GM23338 (cell line): ENCODE results near the gene CIAO3. TPM values are rescaled to one million over a fixed set of nuclear protein-coding genes. Genes with fewer than 3 reads are reported as not detected.

Experiments used
- ATAC-seq: fragments of 200-7000 bp; cut with Tn5 transposase; 3 replicates; pipeline ENCODE4 v1.9.1; 2020
- DNase-seq: peaks from one replicate; pipeline ENCODE4 v3.0.0-alpha.2; 2015; ENCODE audit warnings: low spot score
- H2AFZ ChIP-seq: fragments of 200-600 bp; sonication (generic); 2 replicates; pipeline ENCODE4 v1.8.0; 2016; ENCODE audit warnings: antibody characterized with exemption, mild to moderate bottlenecking, moderate library complexity
- H3F3A ChIP-seq: fragments of 200-600 bp; sonication (generic); replicated peaks from 2 replicates; pipeline ENCODE4 v1.8.0; 2017; ENCODE audit warnings: antibody characterized with exemption, mixed run types, low read depth
- H3K27ac ChIP-seq: fragments of 200-600 bp; sonication (generic); 2 replicates; pipeline ENCODE4 v1.6.1; 2016; ENCODE audit warnings: low read depth
- H3K27me3 ChIP-seq: fragments of 200-600 bp; sonication (generic); 2 replicates; pipeline ENCODE4 v1.8.0; 2016; ENCODE audit warnings: mild to moderate bottlenecking, mixed run types, moderate library complexity; ENCODE audit not compliant: insufficient read depth
- H3K36me3 ChIP-seq: fragments of 200-600 bp; sonication (generic); 2 replicates; pipeline ENCODE4 v1.8.0; 2016; ENCODE audit warnings: mild to moderate bottlenecking; ENCODE audit not compliant: insufficient read depth
- H3K4me1 ChIP-seq: fragments of 200-600 bp; sonication (generic); 2 replicates; pipeline ENCODE4 v1.8.0; 2016; ENCODE audit warnings: mild to moderate bottlenecking, moderate library complexity; ENCODE audit not compliant: insufficient read depth
- H3K4me2 ChIP-seq: fragments of 200-600 bp; sonication (generic); 2 replicates; pipeline ENCODE4 v1.7.1; 2017; ENCODE audit warnings: mixed run types
- H3K4me3 ChIP-seq: fragments of 200-600 bp; sonication (generic); 2 replicates; pipeline ENCODE4 v1.6.1; 2016; ENCODE audit warnings: mixed run types
- H3K79me2 ChIP-seq: fragments of 200-600 bp; sonication (generic); replicated peaks from 2 replicates; pipeline ENCODE4 v1.8.0; 2017; ENCODE audit warnings: mild to moderate bottlenecking; ENCODE audit not compliant: insufficient read depth
- H3K9me2 ChIP-seq: fragments of 200-600 bp; sonication (generic); 2 replicates; pipeline ENCODE4 v1.8.0; 2017; ENCODE audit not compliant: insufficient read depth
- H4K20me1 ChIP-seq: fragments of 200-600 bp; sonication (generic); replicated peaks from 2 replicates; pipeline ENCODE4 v1.8.0; 2017; ENCODE audit warnings: mild to moderate bottlenecking; ENCODE audit not compliant: insufficient read depth
- H3K27ac Mint-ChIP-seq: 2 replicates; pipeline ENCODE4 v1.8.0; 2020; ENCODE audit warnings: inconsistent platforms, mild to moderate bottlenecking, moderate library complexity, mixed read lengths
- H3K27me3 Mint-ChIP-seq: 3 replicates; pipeline ENCODE4 v1.8.0; 2022; ENCODE audit warnings: low read depth, mild to moderate bottlenecking, moderate library complexity, mixed read lengths, inconsistent platforms; ENCODE audit not compliant: insufficient read depth, poor library complexity
- H3K36me3 Mint-ChIP-seq: 3 replicates; pipeline ENCODE4 v1.8.0; 2021; ENCODE audit warnings: low read depth, mild to moderate bottlenecking, inconsistent platforms, moderate library complexity, mixed read lengths
- H3K4me1 Mint-ChIP-seq: 3 replicates; pipeline ENCODE4 v1.8.0; 2020; ENCODE audit warnings: mild to moderate bottlenecking, inconsistent platforms, mixed read lengths
- H3K4me3 Mint-ChIP-seq: 3 replicates; pipeline ENCODE4 v1.8.0; 2021; ENCODE audit warnings: moderate library complexity, mild to moderate bottlenecking, inconsistent platforms, mixed read lengths
- H3K9me3 Mint-ChIP-seq: 3 replicates; pipeline ENCODE4 v1.8.0; 2020; ENCODE audit warnings: moderate library complexity, mild to moderate bottlenecking, inconsistent platforms, mixed read lengths
- CREB1 ChIP-seq: fragments of 250-450 bp; sonication (Bioruptor Pico); IDR thresholded peaks from 2 replicates; pipeline ENCODE4 v1.5.0; 2020; ENCODE audit warnings: low read depth, mild to moderate bottlenecking, moderate library complexity
- EZH2 ChIP-seq: fragments of 200-600 bp; sonication (generic); IDR thresholded peaks from one replicate; pipeline ENCODE4 v1.8.0; 2017; ENCODE audit warnings: antibody characterized with exemption, mild to moderate bottlenecking, low read depth; ENCODE audit not compliant: unreplicated experiment
- EZH2phosphoT487 ChIP-seq: fragments of 200-600 bp; sonication (generic); IDR thresholded peaks from one replicate; pipeline ENCODE4 v1.8.1; 2018; ENCODE audit warnings: antibody characterized with exemption; ENCODE audit not compliant: unreplicated experiment
- JUNB ChIP-seq: IDR thresholded peaks from one replicate; pipeline ENCODE4 v1.6.1; 2016; ENCODE audit warnings: antibody characterized with exemption; ENCODE audit not compliant: unreplicated experiment
- NANOG ChIP-seq: IDR thresholded peaks from 2 replicates; pipeline ENCODE4 v1.6.1; 2016; ENCODE audit warnings: antibody characterized with exemption, borderline replicate concordance
- POLR2AphosphoS5 ChIP-seq: IDR thresholded peaks from 2 replicates; pipeline ENCODE4 v1.6.1; 2016; ENCODE audit warnings: antibody characterized with exemption, low read depth
- STAT1 ChIP-seq: IDR thresholded peaks from one replicate; pipeline ENCODE4 v1.6.1; 2016; ENCODE audit warnings: antibody characterized with exemption; ENCODE audit not compliant: unreplicated experiment
- ZNF114 ChIP-seq: fragments of 250-450 bp; sonication (Bioruptor Pico); IDR thresholded peaks from 2 replicates; pipeline ENCODE4 v1.5.0; 2020; ENCODE audit warnings: mild to moderate bottlenecking, moderate library complexity
- ZNF331 ChIP-seq: fragments of 250-450 bp; sonication (Bioruptor Pico); IDR thresholded peaks from 2 replicates; pipeline ENCODE4 v1.5.0; 2020; ENCODE audit warnings: low read depth, mild to moderate bottlenecking, moderate library complexity
- polyA plus RNA-seq: library from polyadenylated mRNA; unstranded; fragments of >200 nt; fragmentation: Nextera tagmentation; extraction: Ambion mirVana; gene quantifications from 2 replicates; pipeline ENCODE4 v1.2.1, GENCODE V29; 2016
- total RNA-seq: library from RNA; depleted of rRNA; stranded (reverse); fragments of >200 nt; shearing (Covaris generic); gene quantifications from 2 replicates; pipeline ENCODE4 v1.2.3, GENCODE V29; 2014
- TF ChIP-seq, protein P1 (sequence below): IDR thresholded peaks from one replicate; pipeline ENCODE4 v1.6.1; 2018; ENCODE audit warnings: antibody characterized with exemption; ENCODE audit not compliant: unreplicated experiment
- TF ChIP-seq, protein P2 (sequence below), 2 experiments: fragments of 200-600 bp in 1 of 2; sonication (generic) in 1 of 2; conservative IDR thresholded peaks; 2 replicates each; pipeline versions ENCODE4 v1.5.1 to v1.6.1; 2016 to 2017; ENCODE audit warnings: antibody characterized with exemption in 2 of 2, low read depth in 2 of 2, mild to moderate bottlenecking in 2 of 2, moderate library complexity in 1 of 2

Gene CIAO3
- total and polyA plus RNA-seq, 2 experiments from 2014 or later: 13.0 to 42.3 TPM

DNA sequence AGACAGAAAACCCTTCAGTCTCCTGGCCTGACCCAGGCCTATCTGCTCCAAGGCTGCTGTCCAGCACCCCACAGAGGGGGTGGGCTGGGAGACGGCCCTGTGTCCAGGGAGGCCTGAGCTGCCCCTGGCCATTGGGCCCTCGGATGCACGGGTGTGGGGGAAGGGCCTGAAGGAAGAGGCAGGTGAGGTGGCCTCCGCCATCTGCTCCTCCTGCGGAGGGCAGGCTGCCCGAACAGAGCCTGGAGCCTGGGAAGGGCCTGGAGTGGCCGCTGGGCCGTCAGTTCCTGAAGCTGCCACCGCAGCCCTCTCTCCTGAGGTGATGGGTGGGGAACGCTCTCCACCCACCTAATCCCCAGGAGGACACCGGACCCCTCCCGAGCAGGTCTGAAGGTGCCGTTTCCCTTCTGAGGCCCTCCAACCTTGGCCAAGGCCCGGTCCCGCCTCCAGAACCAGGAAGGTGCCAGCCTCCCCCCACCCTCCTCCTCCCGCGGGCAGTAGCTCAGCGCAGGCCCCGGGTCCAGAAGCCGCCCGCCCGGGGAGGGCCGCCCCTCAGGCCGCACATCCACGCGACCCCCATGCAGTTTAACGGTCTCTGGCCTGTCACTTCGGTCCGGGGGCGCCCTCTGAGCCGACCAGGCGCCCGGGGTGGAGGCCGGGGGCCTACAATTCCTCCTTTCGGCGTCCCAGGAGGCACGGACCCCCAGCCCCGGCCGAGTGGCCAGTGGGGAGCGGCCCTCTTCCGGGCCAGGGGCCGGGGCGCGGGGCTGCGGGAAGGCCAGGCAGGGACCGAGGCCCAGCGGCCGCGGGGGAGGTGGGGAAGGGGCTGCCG is 36.0 kb downstream of the CIAO3 start:
- no peak overlapping the region for H3K27ac ChIP-seq
- peak overlapping the region; percentile 80 for H3K4me2 ChIP-seq
- no peaks in the 10 kb centered on the region; the same call in 1 of the 2 replicates for H4K20me1 ChIP-seq
- H3K4me3 ChIP-seq: peak overlapping the region; percentile 57
- peaks cover 92% of the 10 kb centered on the region for H3K27me3 ChIP-seq
- no peaks in the 10 kb centered on the region for H3K36me3 ChIP-seq
- no peak overlapping the region for H2AFZ ChIP-seq
- no peaks in the 10 kb centered on the region for H3K9me2 ChIP-seq
- H3K79me2 ChIP-seq: no peaks in the 10 kb centered on the region
- ATAC-seq: peak; percentile 2; the same call in 1 of the 3 replicates
- TF ChIP-seq NANOG (no peak), EZH2 (peak; percentile 63), POLR2AphosphoS5 (no peak)
- TF ChIP-seq, protein P1, sequence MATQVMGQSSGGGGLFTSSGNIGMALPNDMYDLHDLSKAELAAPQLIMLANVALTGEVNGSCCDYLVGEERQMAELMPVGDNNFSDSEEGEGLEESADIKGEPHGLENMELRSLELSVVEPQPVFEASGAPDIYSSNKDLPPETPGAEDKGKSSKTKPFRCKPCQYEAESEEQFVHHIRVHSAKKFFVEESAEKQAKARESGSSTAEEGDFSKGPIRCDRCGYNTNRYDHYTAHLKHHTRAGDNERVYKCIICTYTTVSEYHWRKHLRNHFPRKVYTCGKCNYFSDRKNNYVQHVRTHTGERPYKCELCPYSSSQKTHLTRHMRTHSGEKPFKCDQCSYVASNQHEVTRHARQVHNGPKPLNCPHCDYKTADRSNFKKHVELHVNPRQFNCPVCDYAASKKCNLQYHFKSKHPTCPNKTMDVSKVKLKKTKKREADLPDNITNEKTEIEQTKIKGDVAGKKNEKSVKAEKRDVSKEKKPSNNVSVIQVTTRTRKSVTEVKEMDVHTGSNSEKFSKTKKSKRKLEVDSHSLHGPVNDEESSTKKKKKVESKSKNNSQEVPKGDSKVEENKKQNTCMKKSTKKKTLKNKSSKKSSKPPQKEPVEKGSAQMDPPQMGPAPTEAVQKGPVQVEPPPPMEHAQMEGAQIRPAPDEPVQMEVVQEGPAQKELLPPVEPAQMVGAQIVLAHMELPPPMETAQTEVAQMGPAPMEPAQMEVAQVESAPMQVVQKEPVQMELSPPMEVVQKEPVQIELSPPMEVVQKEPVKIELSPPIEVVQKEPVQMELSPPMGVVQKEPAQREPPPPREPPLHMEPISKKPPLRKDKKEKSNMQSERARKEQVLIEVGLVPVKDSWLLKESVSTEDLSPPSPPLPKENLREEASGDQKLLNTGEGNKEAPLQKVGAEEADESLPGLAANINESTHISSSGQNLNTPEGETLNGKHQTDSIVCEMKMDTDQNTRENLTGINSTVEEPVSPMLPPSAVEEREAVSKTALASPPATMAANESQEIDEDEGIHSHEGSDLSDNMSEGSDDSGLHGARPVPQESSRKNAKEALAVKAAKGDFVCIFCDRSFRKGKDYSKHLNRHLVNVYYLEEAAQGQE: peak; percentile 48
- H3K4me1 Mint-ChIP-seq: no peaks in the 10 kb centered on the region
- H3K4me1 ChIP-seq: no peaks in the 10 kb centered on the region
- H3F3A ChIP-seq: 0 out of 2 replicates have a peak, but pooled peaks cover 6% of the 10 kb centered on the region
- peaks cover 79% of the 10 kb centered on the region for H3K27me3 Mint-ChIP-seq
- H3K4me3 Mint-ChIP-seq: peak overlapping the region; percentile 48; the same call in 2 of the 3 replicates
- no peak for DNase-seq
- H3K9me3 Mint-ChIP-seq: no peaks in the 10 kb centered on the region; the same call in 2 of the 3 replicates
- no peak overlapping the region for H3K27ac Mint-ChIP-seq
- no peaks in the 10 kb centered on the region for H3K36me3 Mint-ChIP-seq

DNA sequence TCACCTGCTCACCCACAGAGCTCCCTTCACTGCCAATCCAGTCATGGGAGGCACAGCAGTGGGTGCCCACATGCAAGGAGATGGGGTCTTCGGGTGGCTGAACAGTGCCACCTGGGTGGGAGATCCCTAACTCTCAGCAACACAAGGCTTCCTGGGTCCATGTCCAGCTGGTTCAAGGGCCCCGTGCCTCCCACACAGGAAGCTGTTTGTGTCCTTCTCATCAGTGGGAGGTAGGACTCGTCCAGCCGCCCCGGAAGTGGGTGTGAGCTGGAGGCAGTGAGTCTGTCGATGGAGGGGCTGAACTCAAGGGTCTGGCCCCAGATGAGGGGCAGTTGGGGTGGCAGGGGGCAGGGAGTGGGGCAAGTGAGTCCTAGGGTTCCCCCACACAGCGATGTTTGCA is 36.8 kb downstream of the CIAO3 start:
- no peak for ATAC-seq
- no peaks in the 10 kb centered on the region; the same call in 1 of the 2 replicates for H4K20me1 ChIP-seq
- H3K4me1 Mint-ChIP-seq: no peaks in the 10 kb centered on the region
- TF ChIP-seq JUNB (no peak), EZH2 (no peak), STAT1 (no peak), CREB1 (CRISPR knock-in tag) (no peak), ZNF114 (CRISPR knock-in tag) (no peak), EZH2phosphoT487 (no peak), ZNF331 (CRISPR knock-in tag) (no peak), NANOG (no peak), POLR2AphosphoS5 (no peak)
- TF ChIP-seq, protein P2, sequence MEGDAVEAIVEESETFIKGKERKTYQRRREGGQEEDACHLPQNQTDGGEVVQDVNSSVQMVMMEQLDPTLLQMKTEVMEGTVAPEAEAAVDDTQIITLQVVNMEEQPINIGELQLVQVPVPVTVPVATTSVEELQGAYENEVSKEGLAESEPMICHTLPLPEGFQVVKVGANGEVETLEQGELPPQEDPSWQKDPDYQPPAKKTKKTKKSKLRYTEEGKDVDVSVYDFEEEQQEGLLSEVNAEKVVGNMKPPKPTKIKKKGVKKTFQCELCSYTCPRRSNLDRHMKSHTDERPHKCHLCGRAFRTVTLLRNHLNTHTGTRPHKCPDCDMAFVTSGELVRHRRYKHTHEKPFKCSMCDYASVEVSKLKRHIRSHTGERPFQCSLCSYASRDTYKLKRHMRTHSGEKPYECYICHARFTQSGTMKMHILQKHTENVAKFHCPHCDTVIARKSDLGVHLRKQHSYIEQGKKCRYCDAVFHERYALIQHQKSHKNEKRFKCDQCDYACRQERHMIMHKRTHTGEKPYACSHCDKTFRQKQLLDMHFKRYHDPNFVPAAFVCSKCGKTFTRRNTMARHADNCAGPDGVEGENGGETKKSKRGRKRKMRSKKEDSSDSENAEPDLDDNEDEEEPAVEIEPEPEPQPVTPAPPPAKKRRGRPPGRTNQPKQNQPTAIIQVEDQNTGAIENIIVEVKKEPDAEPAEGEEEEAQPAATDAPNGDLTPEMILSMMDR (conservative IDR thresholded peaks at IDR 0.05; ENCODE audit: low read depth in 2 of 2): no peak
- TF ChIP-seq, protein P1: no peak

More for the DNA sequence above, 36.8 kb downstream of the CIAO3 start:
- Histone ChIP-seq H3K4me1 (no peaks in the 10 kb centered on the region), H2AFZ (no peak overlapping the region), H3K27ac (no peak overlapping the region), H3K36me3 (no peaks in the 10 kb centered on the region), H3F3A (0 out of 2 replicates have a peak, but pooled peaks cover 6% of the 10 kb centered on the region), H3K4me2 (no peak overlapping the region), H3K4me3 (no peak overlapping the region), H3K79me2 (no peaks in the 10 kb centered on the region), H3K9me2 (no peaks in the 10 kb centered on the region), H3K27me3 (peaks cover 93% of the 10 kb centered on the region)
- DNase-seq: no peak
- H3K4me3 Mint-ChIP-seq: no peak overlapping the region
- H3K27me3 Mint-ChIP-seq: peaks cover 79% of the 10 kb centered on the region
- H3K36me3 Mint-ChIP-seq: no peaks in the 10 kb centered on the region
- no peak overlapping the region for H3K27ac Mint-ChIP-seq
- H3K9me3 Mint-ChIP-seq: no peaks in the 10 kb centered on the region; the same call in 2 of the 3 replicates
